Psoas muscle (tissue), 8 donors: Measurements from ENCODE around the gene ATXN2. TPM values are rescaled to one million over a fixed set of nuclear protein-coding genes. Genes with fewer than 3 reads are reported as not detected.

Source experiments
- ATAC-seq, 4 donors: fragments of 200-7000 bp; cut with Tn5 transposase; one replicate each; pipeline ENCODE4 v1.9.1; 2020; ENCODE audit warnings: moderate library complexity in 3 of 4, mild to moderate bottlenecking in 2 of 4
- DNase-seq, 2 donors: peaks; one replicate each; pipeline ENCODE4 v3.0.0-alpha.2; 2020
- H3K27ac ChIP-seq: fragments of 200-600 bp; one replicate; pipeline ENCODE4 v1.8.0; 2022
- H3K27me3 ChIP-seq, 3 donors: fragments of 200-600 bp in 1 of 3; one replicate each; pipeline versions ENCODE4 v1.6.1 to v1.8.0; 2013 to 2022; ENCODE audit warnings: low read length in 2 of 3, mild to moderate bottlenecking in 2 of 3, moderate library complexity in 1 of 3; ENCODE audit not compliant: insufficient read depth in 3 of 3
- H3K36me3 ChIP-seq, 2 donors: fragments of 200-600 bp in 1 of 2; one replicate each; pipeline versions ENCODE4 v1.6.1 to v1.8.0; 2013 to 2022; ENCODE audit warnings: low read depth in 1 of 2, mild to moderate bottlenecking in 1 of 2, moderate library complexity in 1 of 2; ENCODE audit not compliant: insufficient read depth in 1 of 2
- H3K4me1 ChIP-seq: fragments of 200-600 bp; one replicate; pipeline ENCODE4 v1.8.0; 2022
- H3K4me3 ChIP-seq: fragments of 200-600 bp; one replicate; pipeline ENCODE4 v1.8.0; 2022; ENCODE audit warnings: mild to moderate bottlenecking
- H3K9me3 ChIP-seq: fragments of 200-600 bp; one replicate; pipeline ENCODE4 v1.8.0; 2022
- CTCF ChIP-seq: fragments of 200-600 bp; IDR thresholded peaks from one replicate; pipeline ENCODE4 v1.8.0; 2022; ENCODE audit warnings: antibody characterized with exemption
- WGBS, 3 donors: extraction: QIAGEN DNeasy Blood & Tissue Kit; methylation state at CpG; one replicate each; pipeline versions ENCODE4 v1.1.6 to v1.1.7; 2013; 5-methylcytosine and 5-hydroxymethylcytosine counted together
- intact Hi-C, 2 donors: fragments of 100-400 bp; cut with DNase I; formaldehyde crosslinking; loops; one replicate each; pipeline versions ENCODE4 v1.11.0 to v1.14.2; 2022
- polyA plus RNA-seq, 3 donors: library from polyadenylated mRNA; stranded (reverse); fragments of 200-250 nt; gene quantifications; one replicate each; pipeline ENCODE4 v1.2.3, GENCODE V29; 2013
- total RNA-seq, 4 donors: library from RNA; stranded (reverse); fragmentation: NEBNext Ultra II Directional in 2 of 4; extraction: Animal tissue kit (Norgen Biotek cat#: 25700) in 2 of 4; gene quantifications; one replicate each; pipeline versions ENCODE4 v1.2.1 to v1.2.4, GENCODE V29; 2021 to 2023
- donor health status: healthy with polysubstance abuse.
- donor health status: DM: no; HTN: no; CAD: no; lungs with moderate emphysema.
- donor health status: Bipolar disorder and iron deficiency.
- donor health status: healthy.
- donor health status: DM: yes; HTN: yes; CAD: no.
- donor health status: DM: no; HTN: no; CAD: no.
- donor health status: DM: no; HTN: no; CAD: no.
- donor health status: DM: yes; HTN: yes; CAD: no.

Gene ATXN2
- total and polyA plus RNA-seq, 7 donors = 17.2 to 39.2 (median 32.9) TPM

GRCh38 chr12:111445726-111446581 lies 153.2 kb downstream of the ATXN2 start:
- peak overlapping the region; percentile 76 for H3K27ac ChIP-seq
- ATAC-seq (peak in 3 of 4 donors; percentile 2 to 7 (median 6)), DNase-seq (no peak)
- no peaks in the 10 kb centered on the region for H3K9me3 ChIP-seq
- intact Hi-C loops = loop anchor here in 1 of 2 donors (2.0 kb wide), 1 partner anchor 41 kb away; the partner anchor contains the start of gene SH2B3
- no peak overlapping the region for H3K4me3 ChIP-seq
- H3K4me1 ChIP-seq = peaks cover 69% of the 10 kb centered on the region
- TF ChIP-seq CTCF = no peak
- H3K27me3 ChIP-seq = no peaks in the 10 kb centered on the region
- WGBS, 3 donors = 26 to 37% (median 28%) methylated on average over 6 of the region's 6 CpGs
- peaks cover 8 to 41% of the 10 kb centered on the region in 2 donors for H3K36me3 ChIP-seq

DNA sequence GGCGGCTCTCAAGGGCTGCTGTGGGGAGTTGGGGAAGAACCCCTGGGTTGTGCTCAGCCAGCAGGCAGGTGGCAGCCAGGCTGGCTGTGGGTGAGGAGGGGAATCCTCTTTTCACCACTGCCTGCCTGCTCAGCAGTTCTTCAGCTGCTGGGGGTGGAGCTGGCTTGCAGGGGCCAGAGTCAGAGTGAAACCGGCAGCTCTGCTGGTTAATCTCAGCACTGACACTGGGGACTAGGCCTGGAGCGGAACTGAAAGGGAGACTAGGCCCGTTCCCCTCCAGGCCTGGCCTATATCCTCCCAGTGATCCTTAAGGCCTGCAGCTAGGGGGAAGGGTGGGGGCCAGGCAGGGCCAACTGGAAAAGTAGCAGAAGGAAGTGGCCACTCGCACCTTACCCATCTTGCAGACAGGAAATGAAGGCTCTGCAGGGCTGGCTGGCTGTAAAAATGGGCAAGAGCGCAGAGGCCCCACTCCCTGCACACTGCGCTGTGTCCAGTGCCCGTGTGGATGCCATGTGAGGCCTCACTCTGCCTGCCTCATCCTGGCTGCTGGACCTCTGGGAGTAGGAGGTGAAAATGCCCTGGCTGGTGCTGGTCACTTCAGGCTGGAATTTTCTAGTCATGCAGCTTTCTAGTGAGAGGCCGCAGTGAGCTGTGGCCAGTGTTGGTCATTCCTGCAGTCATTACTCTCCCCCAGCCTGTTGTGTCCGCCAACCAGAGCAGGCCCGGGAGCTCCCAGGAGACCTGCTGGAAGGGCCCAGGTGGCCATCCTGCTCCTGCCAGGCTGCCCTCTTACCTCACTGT lies 154.0 kb downstream of the ATXN2 start:
- TF ChIP-seq CTCF = peak; percentile 5
- H3K36me3 ChIP-seq = peaks cover 3 to 34% of the 10 kb centered on the region in 2 donors
- intact Hi-C loops = no loop called here
- ATAC-seq (peak; percentile 46 to 62 (median 56)), DNase-seq (peak; percentile 67 to 76)
- H3K9me3 ChIP-seq = no peaks in the 10 kb centered on the region
- no peaks in the 10 kb centered on the region for H3K27me3 ChIP-seq
- no peak overlapping the region for H3K4me3 ChIP-seq
- WGBS, 3 donors = 36 to 49% (median 41%) methylated on average over 11 of the region's 11 CpGs
- H3K27ac ChIP-seq = peak overlapping the region; percentile 76
- peaks cover 69% of the 10 kb centered on the region for H3K4me1 ChIP-seq

GRCh38 chr12:111444314-111444924 lies 154.7 kb downstream of the ATXN2 start:
- intact Hi-C loops = no loop called here
- TF ChIP-seq CTCF = no peak
- WGBS, 3 donors = 76 to 79% (median 77%) methylated on average over 8 of the region's 8 CpGs
- Histone ChIP-seq H3K36me3 (peaks cover 3 to 34% of the 10 kb centered on the region in 2 donors), H3K4me3 (no peak overlapping the region), H3K9me3 (no peaks in the 10 kb centered on the region), H3K27ac (peak overlapping the region; percentile 76), H3K4me1 (peaks cover 63% of the 10 kb centered on the region), H3K27me3 (no peaks in the 10 kb centered on the region)
- no peak for DNase-seq
- ATAC-seq = peak in 2 of 4 donors; percentile 29 to 40

DNA sequence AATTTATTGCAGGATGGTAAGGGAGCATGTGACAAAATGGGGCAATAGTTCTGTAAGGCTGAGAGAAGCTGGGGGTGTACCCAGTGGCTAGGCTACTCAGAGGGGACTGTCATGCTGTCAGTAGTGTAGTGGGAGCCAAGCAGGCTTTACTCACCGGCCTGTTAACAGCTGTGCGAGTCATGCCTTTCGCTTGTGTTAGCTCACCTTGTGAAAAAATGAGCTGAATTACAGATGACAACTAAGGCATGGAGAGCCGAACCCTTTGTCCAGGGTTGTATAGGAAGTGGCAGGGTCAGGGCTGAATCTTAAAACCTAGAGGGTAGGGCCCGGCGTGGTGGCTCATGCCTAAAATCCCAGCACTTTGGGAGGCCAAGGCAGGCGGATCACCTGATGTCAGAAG lies 155.5 kb downstream of the ATXN2 start:
- DNase-seq (no peak), ATAC-seq (peak; percentile 45 to 78 (median 63))
- intact Hi-C loops = no loop called here
- TF ChIP-seq CTCF = no peak
- Histone ChIP-seq H3K9me3 (no peaks in the 10 kb centered on the region), H3K36me3 (peaks cover 3 to 32% of the 10 kb centered on the region in 2 donors), H3K4me3 (no peak overlapping the region), H3K4me1 (peaks cover 59% of the 10 kb centered on the region), H3K27me3 (no peaks in the 10 kb centered on the region), H3K27ac (peak overlapping the region; percentile 76)
- 72 to 85% (median 84%) methylated on average over 7 of the region's 7 CpGs for WGBS, 3 donors
